Keratinocyte (primary cell): ENCODE data around the gene ANKFN1. TPM values are rescaled to one million over a fixed set of nuclear protein-coding genes. Genes with fewer than 3 reads are reported as not detected.

Experiments used
- DNase-seq: peaks from one replicate; pipeline ENCODE4 v3.0.0-alpha.2; 2011; ENCODE audit warnings: low read depth, missing footprints, low spot score
- FAIRE-seq: peaks from 2 replicates; lab custom pipeline; 2011; peaks lifted over from hg19 to GRCh38; lab: Jason Lieb, UNC
- H2AFZ ChIP-seq: 2 replicates; pipeline ENCODE4 v1.6.0; 2012; ENCODE audit warnings: low read length, control low read depth, inconsistent platforms; ENCODE audit not compliant: control insufficient read depth
- H3K27ac ChIP-seq: 2 replicates; pipeline ENCODE4 v1.5.1; 2011; ENCODE audit warnings: low read length; ENCODE audit not compliant: control insufficient read depth, insufficient read depth
- H3K27me3 ChIP-seq: 3 replicates; pipeline ENCODE4 v1.6.0; 2011; ENCODE audit warnings: low read length; ENCODE audit not compliant: control insufficient read depth, insufficient read depth; ENCODE audit errors: extremely low read depth
- H3K36me3 ChIP-seq, 2 experiments: 2 replicates in 1 of 2; 3 replicates in 1 of 2; pipeline ENCODE4 v1.5.1; 2011; ENCODE audit warnings: low read length in 2 of 2, mild to moderate bottlenecking in 1 of 2; ENCODE audit not compliant: control insufficient read depth in 2 of 2, insufficient read depth in 2 of 2; ENCODE audit errors: extremely low read depth in 1 of 2
- H3K4me1 ChIP-seq: 3 replicates; pipeline ENCODE4 v1.5.1; 2011; ENCODE audit warnings: low read length; ENCODE audit not compliant: control insufficient read depth, insufficient read depth; ENCODE audit errors: extremely low read depth
- H3K4me2 ChIP-seq: 3 replicates; pipeline ENCODE4 v1.6.0; 2011; ENCODE audit warnings: low read depth, low read length; ENCODE audit not compliant: control insufficient read depth, insufficient read depth; ENCODE audit errors: extremely low read depth
- H3K4me3 ChIP-seq, 3 experiments: fragments of 200-600 bp in 1 of 3; sonication (generic) in 1 of 3; 2 replicates in 2 of 3; 3 replicates in 1 of 3; pipeline ENCODE4 v1.5.1; 2011 to 2016; ENCODE audit warnings: low read length in 3 of 3, mild to moderate bottlenecking in 3 of 3, control low read depth in 2 of 3, inconsistent platforms in 1 of 3, low read depth in 1 of 3, mixed read lengths in 1 of 3, mixed run types in 1 of 3, moderate library complexity in 1 of 3; ENCODE audit not compliant: control insufficient read depth in 2 of 3, insufficient read depth in 2 of 3; ENCODE audit errors: extremely low read depth in 1 of 3
- H3K79me2 ChIP-seq: 2 replicates; pipeline ENCODE4 v1.6.0; 2012; ENCODE audit warnings: low read length; ENCODE audit not compliant: control insufficient read depth, insufficient read depth
- H3K9ac ChIP-seq: 3 replicates; pipeline ENCODE4 v1.6.0; 2011; ENCODE audit warnings: low read length; ENCODE audit not compliant: control insufficient read depth, insufficient read depth; ENCODE audit errors: extremely low read depth
- H3K9me1 ChIP-seq: 3 replicates; pipeline ENCODE4 v1.6.0; 2011; ENCODE audit warnings: low read length; ENCODE audit not compliant: control insufficient read depth, insufficient read depth; ENCODE audit errors: extremely low read depth
- H3K9me3 ChIP-seq: 2 replicates; pipeline ENCODE4 v1.5.1; 2012; ENCODE audit warnings: low read depth, low read length; ENCODE audit not compliant: control insufficient read depth
- H4K20me1 ChIP-seq: 3 replicates; pipeline ENCODE4 v1.6.0; 2011; ENCODE audit warnings: low read length; ENCODE audit not compliant: control insufficient read depth, insufficient read depth; ENCODE audit errors: extremely low read depth
- EZH2 ChIP-seq: IDR thresholded peaks from one replicate; pipeline ENCODE4 v1.6.1; 2012; ENCODE audit warnings: inconsistent platforms, mild to moderate bottlenecking, low read length, moderate library complexity
- dilution Hi-C: fragments of 300-500 bp; cut with MboI; formaldehyde crosslinking; loops from one replicate; pipeline ENCODE4 v1.7.0; 2020; ENCODE audit warnings: low sequenced_read_pairs; ENCODE audit not compliant: extremely low pct_ligation_motif_present
- polyA plus RNA-seq, 5 experiments: library from polyadenylated mRNA; depleted of rRNA in 3 of 5; stranded (reverse) in 3 of 5; stranded (forward) in 1 of 5; unstranded in 1 of 5; fragments of >200 nt; gene quantifications; 1 replicate in 1 of 5; 2 replicates in 3 of 5; 3 replicates in 1 of 5; pipeline versions ENCODE4 v1.2.1 to v1.2.3, GENCODE V29; 2011 to 2012; ENCODE audit warnings: missing spikeins in 2 of 5, low read depth in 1 of 5, low replicate concordance in 1 of 5
- TF ChIP-seq, protein P1 (sequence below), 3 experiments: IDR thresholded peaks in 1 of 3; conservative IDR thresholded peaks in 1 of 3; optimal IDR thresholded peaks in 1 of 3; 2 replicates in 2 of 3; 3 replicates in 1 of 3; pipeline versions ENCODE3 to v1.5.1; 2011; ENCODE audit warnings: low read length in 3 of 3, mild to moderate bottlenecking in 3 of 3, moderate library complexity in 2 of 3, control low read depth in 1 of 3, inconsistent platforms in 1 of 3; ENCODE audit not compliant: insufficient read depth in 2 of 3; ENCODE audit errors: extremely low read depth in 1 of 3

ANKFN1 gene
- polyA plus RNA-seq, 1 donor (not counting 4 experiments of a cell fraction or from before 2014, with no cell fraction given): 0.12 TPM

GRCh38 chr17:56441308-56441707, 288.0 kb downstream of the ANKFN1 start:
- H3K9me1 ChIP-seq: no peaks in the 10 kb centered on the region
- no peak overlapping the region for H3K9ac ChIP-seq
- FAIRE-seq: no peak
- TF ChIP-seq EZH2: no peak
- TF ChIP-seq, protein P1, sequence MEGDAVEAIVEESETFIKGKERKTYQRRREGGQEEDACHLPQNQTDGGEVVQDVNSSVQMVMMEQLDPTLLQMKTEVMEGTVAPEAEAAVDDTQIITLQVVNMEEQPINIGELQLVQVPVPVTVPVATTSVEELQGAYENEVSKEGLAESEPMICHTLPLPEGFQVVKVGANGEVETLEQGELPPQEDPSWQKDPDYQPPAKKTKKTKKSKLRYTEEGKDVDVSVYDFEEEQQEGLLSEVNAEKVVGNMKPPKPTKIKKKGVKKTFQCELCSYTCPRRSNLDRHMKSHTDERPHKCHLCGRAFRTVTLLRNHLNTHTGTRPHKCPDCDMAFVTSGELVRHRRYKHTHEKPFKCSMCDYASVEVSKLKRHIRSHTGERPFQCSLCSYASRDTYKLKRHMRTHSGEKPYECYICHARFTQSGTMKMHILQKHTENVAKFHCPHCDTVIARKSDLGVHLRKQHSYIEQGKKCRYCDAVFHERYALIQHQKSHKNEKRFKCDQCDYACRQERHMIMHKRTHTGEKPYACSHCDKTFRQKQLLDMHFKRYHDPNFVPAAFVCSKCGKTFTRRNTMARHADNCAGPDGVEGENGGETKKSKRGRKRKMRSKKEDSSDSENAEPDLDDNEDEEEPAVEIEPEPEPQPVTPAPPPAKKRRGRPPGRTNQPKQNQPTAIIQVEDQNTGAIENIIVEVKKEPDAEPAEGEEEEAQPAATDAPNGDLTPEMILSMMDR (optimal IDR thresholded peaks at IDR 0.05 in 1 of 3, IDR thresholded peaks at IDR 0.05 in 1 of 3, conservative IDR thresholded peaks at IDR 0.05 in 1 of 3; ENCODE audit: extremely low read depth in 1 of 3, insufficient read depth in 2 of 3, low read length in 3 of 3): no peak
- H3K27ac ChIP-seq: no peak overlapping the region
- H2AFZ ChIP-seq: no peak overlapping the region
- H3K4me2 ChIP-seq: no peak overlapping the region
- H3K36me3 ChIP-seq: no peaks in the 10 kb centered on the region
- no peaks in the 10 kb centered on the region for H3K79me2 ChIP-seq
- dilution Hi-C loops: no loop called here
- no peaks in the 10 kb centered on the region for H3K9me3 ChIP-seq
- H3K4me3 ChIP-seq: no peak overlapping the region
- no peaks in the 10 kb centered on the region for H4K20me1 ChIP-seq
- H3K27me3 ChIP-seq: no peaks in the 10 kb centered on the region
- no peak for DNase-seq
- H3K4me1 ChIP-seq: peaks cover 7% of the 10 kb centered on the region

- dilution Hi-C loops: no loop called here
- no peak for DNase-seq
- FAIRE-seq: no peak
Observed at GRCh38 chr17:56445692-56446411, 292.6 kb downstream of the ANKFN1 start.

More at GRCh38 chr17:56445692-56446411, 292.6 kb downstream of the ANKFN1 start:
- no peaks in the 10 kb centered on the region for H3K36me3 ChIP-seq
- H3K4me3 ChIP-seq: no peak overlapping the region
- H3K9me1 ChIP-seq: no peaks in the 10 kb centered on the region
- H3K4me1 ChIP-seq: peaks cover 4% of the 10 kb centered on the region
- no peak for TF ChIP-seq EZH2
- TF ChIP-seq, protein P1 (optimal IDR thresholded peaks at IDR 0.05 in 1 of 3, IDR thresholded peaks at IDR 0.05 in 1 of 3, conservative IDR thresholded peaks at IDR 0.05 in 1 of 3; ENCODE audit: extremely low read depth in 1 of 3, insufficient read depth in 2 of 3, low read length in 3 of 3): no peak
- H3K27me3 ChIP-seq: no peaks in the 10 kb centered on the region
- H3K9ac ChIP-seq: no peak overlapping the region
- H3K4me2 ChIP-seq: no peak overlapping the region
- no peaks in the 10 kb centered on the region for H4K20me1 ChIP-seq
- H3K79me2 ChIP-seq: no peaks in the 10 kb centered on the region
- no peak overlapping the region for H3K27ac ChIP-seq
- no peak overlapping the region for H2AFZ ChIP-seq
- no peaks in the 10 kb centered on the region for H3K9me3 ChIP-seq
